Liver (tissue), 9 donors: ENCODE results near the gene DIS3L2. TPM values are rescaled to one million over a fixed set of nuclear protein-coding genes. Genes with fewer than 3 reads are reported as not detected.
"Not testable (repeated sequence)": the region's sequence is repeated elsewhere in the genome, so short reads cannot be mapped to it uniquely, and the experiment has no call there.

Experiments
- DNase-seq: peaks from one replicate; pipeline ENCODE4 v3.0.0-alpha.2; 2017; ENCODE audit warnings: low spot score
- H3K27ac ChIP-seq, 2 donors: one replicate each; pipeline ENCODE4 v1.7.0; 2013; ENCODE audit warnings: inconsistent platforms in 2 of 2, low read length in 2 of 2, control low read depth in 1 of 2, low read depth in 1 of 2, mild to moderate bottlenecking in 1 of 2
- H3K27me3 ChIP-seq, 4 donors: one replicate each; pipeline versions ENCODE4 v1.6.1 to v1.7.0; 2013; ENCODE audit warnings: low read length in 3 of 4, inconsistent platforms in 1 of 4, mild to moderate bottlenecking in 1 of 4, moderate library complexity in 1 of 4; ENCODE audit not compliant: control insufficient read depth in 4 of 4, insufficient read depth in 4 of 4
- H3K36me3 ChIP-seq, 4 donors: one replicate each; pipeline versions ENCODE4 v1.6.1 to v1.7.0; 2013; ENCODE audit warnings: low read length in 3 of 4, mild to moderate bottlenecking in 3 of 4, low read depth in 1 of 4, moderate library complexity in 1 of 4; ENCODE audit not compliant: control insufficient read depth in 4 of 4, insufficient read depth in 3 of 4
- H3K4me1 ChIP-seq, 4 donors: one replicate each; pipeline versions ENCODE4 v1.6.1 to v1.7.0; 2013; ENCODE audit warnings: low read length in 3 of 4, mild to moderate bottlenecking in 3 of 4, moderate library complexity in 1 of 4; ENCODE audit not compliant: control insufficient read depth in 4 of 4, insufficient read depth in 4 of 4
- H3K4me3 ChIP-seq, 3 donors: one replicate each; pipeline versions ENCODE4 v1.6.1 to v1.7.0; 2013; ENCODE audit warnings: low read length in 3 of 3, control low read depth in 1 of 3, low read depth in 1 of 3, mild to moderate bottlenecking in 1 of 3
- H3K9ac ChIP-seq, 2 donors: one replicate each; pipeline ENCODE4 v1.7.0; 2013; ENCODE audit warnings: low read length in 2 of 2, mild to moderate bottlenecking in 2 of 2, moderate library complexity in 2 of 2, control low read depth in 1 of 2, low read depth in 1 of 2
- H3K9me3 ChIP-seq, 4 donors: one replicate each; pipeline versions ENCODE4 v1.6.1 to v1.7.0; 2013; ENCODE audit warnings: low read length in 3 of 4; ENCODE audit not compliant: control insufficient read depth in 4 of 4
- CTCF ChIP-seq: fragments of 150-350 bp; IDR thresholded peaks from 2 replicates; pipeline ENCODE4 v1.5.1; 2017; ENCODE audit warnings: improper control_type of control experiment, low read depth, low read length; ENCODE audit not compliant: missing input control
- EGR1 ChIP-seq, 2 donors: IDR thresholded peaks; 2 replicates each; pipeline ENCODE4 v1.6.1; 2016 to 2018; ENCODE audit warnings: antibody characterized with exemption in 2 of 2, low read depth in 2 of 2
- FOXA1 ChIP-seq: IDR thresholded peaks from 2 replicates; pipeline ENCODE4 v1.6.1; 2016; ENCODE audit warnings: antibody characterized with exemption
- HNF4G ChIP-seq: IDR thresholded peaks from 2 replicates; pipeline ENCODE4 v1.6.1; 2016; ENCODE audit warnings: antibody characterized with exemption
- REST ChIP-seq: IDR thresholded peaks from 2 replicates; pipeline ENCODE4 v1.6.1; 2016; ENCODE audit warnings: antibody characterized with exemption, mild to moderate bottlenecking
- RXRA ChIP-seq, 2 donors: IDR thresholded peaks; 2 replicates each; pipeline ENCODE4 v1.6.1; 2017 to 2018; ENCODE audit warnings: antibody characterized with exemption in 2 of 2, mild to moderate bottlenecking in 1 of 2
- SP1 ChIP-seq: IDR thresholded peaks from 2 replicates; pipeline ENCODE4 v1.6.1; 2018; ENCODE audit warnings: antibody characterized with exemption, mild to moderate bottlenecking
- TAF1 ChIP-seq: conservative IDR thresholded peaks from 2 replicates; pipeline ENCODE4 v1.6.1; 2016; ENCODE audit warnings: antibody characterized with exemption, mild to moderate bottlenecking
- YY1 ChIP-seq: IDR thresholded peaks from 2 replicates; pipeline ENCODE4 v1.6.1; 2016; ENCODE audit warnings: antibody characterized with exemption, mild to moderate bottlenecking
- WGBS: extraction: QIAGEN DNeasy Blood & Tissue Kit; methylation state at CpG from one replicate; pipeline ENCODE4 v1.1.7; 2013; 5-methylcytosine and 5-hydroxymethylcytosine counted together
- polyA plus RNA-seq, 2 donors: library from polyadenylated mRNA; stranded (reverse) in 1 of 2; unstranded in 1 of 2; fragments of 200-250 nt in 1 of 2; fragments of >200 nt in 1 of 2; fragmentation: Nextera tagmentation in 1 of 2; extraction: Ambion mirVana in 1 of 2; gene quantifications; one replicate each; pipeline versions ENCODE4 v1.2.1 to v1.2.3, GENCODE V29; 2013 to 2015
- total RNA-seq, 2 donors: library from RNA; depleted of rRNA; stranded (reverse); fragments of >200 nt; gene quantifications; one replicate each; pipeline ENCODE4 v1.2.3, GENCODE V29; 2014
- TF ChIP-seq, protein P1 (sequence below): IDR thresholded peaks from 2 replicates; pipeline ENCODE4 v1.6.1; 2016; ENCODE audit warnings: antibody characterized with exemption
- TF ChIP-seq, protein P2 (sequence below): IDR thresholded peaks from 2 replicates; pipeline ENCODE4 v1.6.1; 2016; ENCODE audit warnings: antibody characterized with exemption
- donor health status: healthy.
- donor health status: healthy.
- donor health status: healthy.
- donor health status: healthy.
- donor health status: healthy.

The DIS3L2 gene
- total and polyA plus RNA-seq, 4 donors = 5.7 to 21.5 (median 8.8) TPM

DNA sequence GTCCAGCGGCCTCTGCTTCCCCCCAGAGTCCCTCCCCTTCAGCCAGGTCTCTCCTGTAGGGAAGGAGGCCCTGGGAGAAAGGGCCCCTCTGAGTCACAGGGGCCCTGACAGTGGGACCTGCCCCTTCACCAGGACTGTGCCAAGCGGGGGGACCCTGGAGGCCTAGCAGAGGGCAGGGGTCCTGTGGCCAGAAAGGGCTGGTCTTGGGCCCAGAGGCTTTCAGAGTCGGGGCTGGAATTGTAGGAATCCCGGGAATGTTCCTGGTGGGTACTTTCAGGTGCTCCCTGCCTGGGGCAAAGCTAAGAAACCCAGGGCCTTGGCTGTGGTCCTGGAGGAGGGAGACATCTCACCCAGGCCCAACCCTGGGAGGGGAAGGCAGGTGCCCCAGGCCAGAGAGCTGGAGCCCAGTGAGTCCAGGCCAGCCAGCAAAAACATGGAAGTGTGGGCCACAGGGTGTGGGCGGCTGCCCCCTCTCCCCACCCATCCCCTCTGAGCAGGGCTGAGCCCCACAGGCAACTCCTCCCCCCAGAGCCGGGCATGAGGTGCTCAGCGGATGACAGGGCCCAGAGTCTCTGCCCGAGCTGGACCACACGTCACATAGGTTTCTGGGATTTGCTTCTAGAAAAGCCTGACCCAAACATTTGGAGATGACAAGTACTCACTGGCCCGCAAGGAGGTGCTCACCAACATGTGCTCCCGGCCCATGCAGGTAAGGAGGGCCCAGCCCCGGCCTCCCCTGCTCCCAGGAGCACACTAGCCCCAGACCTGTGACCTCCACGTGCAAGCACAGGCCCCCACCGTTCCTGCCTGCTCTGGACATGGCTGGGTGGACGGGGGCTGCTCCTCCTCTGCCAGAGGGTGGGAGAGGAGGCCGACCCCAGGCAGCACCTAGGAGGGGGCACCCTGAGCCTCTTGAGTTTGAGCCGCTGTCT lies 368.8 kb downstream of the DIS3L2 start:
- Histone ChIP-seq H3K4me1 (no peaks in the 10 kb centered on the region), H3K27ac (no peak overlapping the region), H3K9ac (no peak overlapping the region), H3K27me3 (no peaks in the 10 kb centered on the region), H3K9me3 (no peaks in the 10 kb centered on the region), H3K36me3 (peaks cover 0 to 4% (median under 1%) of the 10 kb centered on the region in 4 donors), H3K4me3 (no peak overlapping the region)
- TF ChIP-seq REST (no peak), CTCF (no peak), TAF1 (no peak), EGR1 (IDR thresholded peaks at IDR 0.05; ENCODE audit: low read depth in 2 of 2) (no peak), FOXA1 (no peak), YY1 (no peak), HNF4G (no peak), SP1 (no peak), RXRA (IDR thresholded peaks at IDR 0.05) (no peak)
- TF ChIP-seq, protein P1, sequence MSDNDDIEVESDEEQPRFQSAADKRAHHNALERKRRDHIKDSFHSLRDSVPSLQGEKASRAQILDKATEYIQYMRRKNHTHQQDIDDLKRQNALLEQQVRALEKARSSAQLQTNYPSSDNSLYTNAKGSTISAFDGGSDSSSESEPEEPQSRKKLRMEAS = no peak
- TF ChIP-seq, protein P2, sequence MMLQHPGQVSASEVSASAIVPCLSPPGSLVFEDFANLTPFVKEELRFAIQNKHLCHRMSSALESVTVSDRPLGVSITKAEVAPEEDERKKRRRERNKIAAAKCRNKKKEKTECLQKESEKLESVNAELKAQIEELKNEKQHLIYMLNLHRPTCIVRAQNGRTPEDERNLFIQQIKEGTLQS = no peak
- no peak for DNase-seq
- WGBS = 94% methylated on average over 15 of the region's 17 CpGs

GRCh38 chr2:232331061-232331460 lies 369.5 kb downstream of the DIS3L2 start:
- 87% methylated on average over 11 of the region's 11 CpGs for WGBS
- H3K27me3 ChIP-seq = not testable (repeated sequence)

DNA sequence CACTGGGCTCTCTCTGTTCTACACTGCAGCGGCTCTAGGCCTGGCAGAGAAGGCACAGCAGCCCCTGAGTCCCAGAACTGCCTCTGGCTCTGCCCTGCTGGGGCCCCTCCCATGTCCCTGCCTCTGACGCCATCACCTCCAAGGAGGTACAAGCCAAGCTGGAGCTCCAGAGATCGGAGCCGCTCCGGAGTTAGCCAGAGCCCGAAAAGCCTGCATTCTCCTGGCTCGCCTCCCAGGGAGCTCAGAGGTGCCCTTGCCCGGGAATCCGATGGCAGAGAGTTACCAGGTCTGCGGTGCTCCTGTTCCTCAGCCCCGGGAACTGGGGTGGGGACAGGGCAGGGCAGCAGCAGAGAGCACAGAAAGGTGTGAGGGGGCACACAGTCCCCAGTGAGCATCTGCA lies 370.1 kb downstream of the DIS3L2 start:
- WGBS = 95% methylated on average over 11 of the region's 11 CpGs
- H3K4me1 ChIP-seq, H3K27me3 ChIP-seq, H3K27ac ChIP-seq, DNase-seq, H3K9ac ChIP-seq, H3K4me3 ChIP-seq, H3K9me3 ChIP-seq, H3K36me3 ChIP-seq: not testable (repeated sequence)

More at GRCh38 chr2:232331061-232331460, 369.5 kb downstream of the DIS3L2 start:
- not testable (repeated sequence) for DNase-seq, H3K4me1 ChIP-seq, H3K9ac ChIP-seq, H3K4me3 ChIP-seq, H3K36me3 ChIP-seq, H3K9me3 ChIP-seq, H3K27ac ChIP-seq

DNA sequence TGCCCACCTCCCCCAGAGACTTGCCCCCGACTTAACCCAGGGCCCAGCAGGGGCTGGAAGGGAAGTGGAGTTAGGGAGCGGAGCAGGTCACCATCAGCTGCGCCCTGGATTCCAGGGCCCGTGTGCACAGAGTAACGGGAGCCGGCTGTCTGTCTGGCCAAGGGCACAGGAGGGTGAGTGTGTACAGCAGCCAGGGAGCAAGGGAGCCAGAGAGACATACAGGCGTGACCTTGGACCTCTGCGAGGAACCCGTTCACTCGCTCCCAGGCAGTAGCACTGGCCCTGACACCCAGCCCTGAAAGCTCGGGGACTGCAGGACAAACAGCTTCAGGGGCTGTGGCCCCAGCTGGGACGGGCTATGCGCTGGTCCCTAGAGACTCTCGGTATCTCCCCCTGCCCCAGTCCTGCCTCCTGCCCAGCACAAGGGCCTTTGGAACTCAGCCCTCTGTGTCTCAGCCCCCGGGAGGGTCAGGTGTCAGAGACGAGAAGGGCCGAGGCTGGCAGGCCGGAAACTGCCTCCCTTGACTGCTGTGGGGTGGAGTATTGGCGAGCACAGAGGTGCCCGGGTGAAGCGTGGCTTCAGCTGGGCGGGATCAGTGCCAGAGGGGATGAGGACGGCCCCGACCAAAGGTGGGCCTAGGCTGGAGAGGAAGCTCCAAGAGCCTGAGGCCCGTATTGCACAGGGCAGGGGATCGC lies 370.9 kb downstream of the DIS3L2 start:
- not testable (repeated sequence) for H3K9ac ChIP-seq, DNase-seq, H3K4me1 ChIP-seq, H3K27ac ChIP-seq, H3K9me3 ChIP-seq, H3K4me3 ChIP-seq, H3K27me3 ChIP-seq, H3K36me3 ChIP-seq
- 85% methylated on average over 25 of the region's 26 CpGs for WGBS
